DMS53 treated with DMSO at 0.1 percent for 48 hours (cell line): ENCODE measurements around the gene HGF.
A peak's percentile ranks its signal among the peaks of the same experiment; 100 is the strongest.

Source experiments
- DNase-seq: peaks from one replicate; lab custom pipeline; 2025; ENCODE audit not compliant: unreplicated experiment; lab: John Stamatoyannopoulos, UW

HGF gene

DNA sequence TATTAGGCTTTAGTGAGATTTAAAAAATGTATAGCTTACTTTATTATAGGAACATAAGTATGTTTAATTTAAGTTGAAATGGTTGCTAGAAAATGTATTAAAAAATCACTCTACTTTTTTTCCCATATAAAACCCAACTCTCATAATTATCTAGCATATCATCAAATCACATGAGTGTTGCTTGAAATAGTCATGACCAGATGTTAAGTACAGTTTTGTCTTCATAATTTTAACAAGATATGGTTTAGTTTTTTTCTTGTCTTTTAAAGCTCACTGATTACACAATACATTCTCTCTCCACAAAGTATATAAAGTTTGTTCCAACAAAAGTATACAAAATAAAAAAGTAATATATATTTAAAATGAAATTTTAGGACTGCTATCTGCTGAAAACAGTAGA is 82.8 kb downstream of the HGF start:
- no peak for DNase-seq

GRCh38 chr7:81685270-81685868 is 84.5 kb downstream of the HGF start:
- no peak for DNase-seq

- peak; percentile 99 for DNase-seq
Measured at GRCh38 chr7:81684514-81685269, 85.2 kb downstream of the HGF start.

DNA sequence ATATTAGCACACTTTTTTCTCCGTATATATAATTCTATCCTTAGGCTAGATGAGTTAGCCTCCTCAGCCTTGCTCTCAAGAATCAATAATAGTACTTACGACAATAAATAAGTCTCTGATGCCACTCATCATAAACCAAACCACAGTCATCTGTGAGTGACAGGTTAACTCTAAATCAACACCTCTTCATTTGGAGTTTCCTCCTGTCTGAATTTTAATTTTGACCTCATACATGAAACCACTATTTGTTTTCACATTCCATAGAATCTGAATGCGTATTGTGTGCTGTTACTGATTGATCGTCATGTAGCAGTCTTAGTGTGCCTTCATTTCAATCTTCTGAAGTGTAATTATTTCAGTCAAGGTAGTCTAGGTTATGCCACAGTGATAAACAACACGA is 85.8 kb downstream of the HGF start:
- DNase-seq = no peak

DNA sequence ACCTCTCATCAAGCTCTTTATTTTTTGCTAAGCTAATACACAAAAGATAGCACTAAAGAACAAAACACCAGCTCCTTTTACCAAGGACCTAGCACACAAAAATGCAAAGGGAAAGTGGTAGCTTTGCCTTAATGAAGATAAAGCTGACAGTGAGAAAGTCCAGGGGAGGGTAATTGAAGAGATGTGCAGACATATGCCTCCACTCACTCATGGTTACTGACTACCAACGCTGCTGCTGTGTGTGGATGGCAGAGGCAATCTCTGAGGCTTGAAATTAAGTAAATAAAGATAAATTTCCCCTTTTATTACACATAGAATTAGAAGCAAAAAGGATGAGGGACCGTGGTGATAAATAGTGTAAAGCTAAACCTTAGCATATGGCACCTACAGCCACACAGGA is 87.0 kb downstream of the HGF start:
- no peak for DNase-seq

- DNase-seq = no peak
Measured at GRCh38 chr7:81680120-81680519, 89.7 kb downstream of the HGF start.

GRCh38 chr7:81676813-81677212 is 93.0 kb downstream of the HGF start:
- peak; percentile 86 for DNase-seq

GRCh38 chr7:81676105-81676811 is 93.6 kb downstream of the HGF start:
- DNase-seq = no peak

DNA sequence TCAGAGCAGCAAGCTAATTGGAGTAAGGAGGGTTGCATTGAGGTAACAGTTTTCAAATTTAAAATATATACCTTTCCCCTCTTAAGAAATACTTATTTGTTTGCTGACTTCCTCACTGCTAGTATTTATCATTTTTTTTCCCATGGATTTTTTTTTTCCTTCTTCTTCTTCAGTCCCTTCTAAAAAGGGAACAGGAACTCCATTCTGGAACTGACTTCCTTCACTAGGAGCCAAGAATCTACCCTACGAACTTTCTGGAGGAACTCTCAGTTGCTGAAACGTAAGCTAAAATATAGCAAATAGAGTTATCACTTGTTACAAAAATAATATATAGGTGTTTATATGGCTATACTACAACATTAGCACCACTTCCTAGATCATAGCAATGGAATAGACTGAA is 95.4 kb downstream of the HGF start:
- DNase-seq = no peak

DNA sequence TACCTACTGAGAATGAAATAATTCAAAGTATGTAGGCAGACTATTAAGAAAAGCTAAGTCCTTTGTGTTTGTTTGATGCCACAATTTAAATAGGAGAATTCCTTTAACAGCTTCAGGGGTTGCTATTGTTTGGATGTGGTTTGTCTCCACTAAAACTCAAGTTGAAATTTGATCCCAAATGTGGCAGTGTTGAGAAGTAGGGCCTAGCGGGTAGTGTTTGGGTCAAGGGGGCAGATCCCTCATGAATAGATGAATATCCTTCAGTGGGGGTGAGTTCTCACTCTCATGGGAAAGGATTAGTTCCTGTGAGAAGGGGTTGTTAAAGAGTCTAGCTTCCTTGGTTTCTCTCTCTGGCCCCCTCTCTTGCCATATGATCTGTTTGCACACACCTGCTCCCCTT is 97.0 kb downstream of the HGF start:
- no peak for DNase-seq

DNA sequence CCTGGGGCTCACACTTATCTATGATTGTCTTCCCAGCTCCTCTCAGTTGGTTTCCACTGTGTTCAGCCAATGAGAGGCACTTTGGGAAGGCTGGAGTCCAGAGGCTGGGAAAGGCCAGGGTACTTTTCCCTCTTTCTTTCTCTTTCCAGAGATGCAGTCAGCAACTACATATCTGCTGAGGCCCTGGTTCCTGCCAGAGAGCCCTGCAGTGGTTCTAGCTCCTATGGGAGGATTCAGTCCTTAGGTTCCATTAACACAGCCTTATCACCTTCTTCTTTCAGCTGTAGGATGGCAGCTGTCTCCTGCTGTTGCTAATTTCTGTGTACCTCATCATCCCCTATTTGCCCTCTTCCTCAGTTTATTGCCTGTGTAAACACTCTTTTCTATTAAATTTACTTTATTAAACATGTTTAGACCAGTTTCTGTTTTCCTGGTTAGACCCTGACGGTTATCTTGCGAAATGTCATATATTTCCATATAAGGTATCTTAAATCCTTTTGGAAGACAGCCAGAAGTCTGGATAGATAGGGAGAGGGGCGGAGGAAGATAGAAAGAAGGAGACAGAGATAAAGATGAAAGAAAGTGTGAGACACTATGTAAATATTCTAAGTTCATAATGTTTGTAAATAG is 100.3 kb downstream of the HGF start:
- DNase-seq = peak; percentile 86

DNA sequence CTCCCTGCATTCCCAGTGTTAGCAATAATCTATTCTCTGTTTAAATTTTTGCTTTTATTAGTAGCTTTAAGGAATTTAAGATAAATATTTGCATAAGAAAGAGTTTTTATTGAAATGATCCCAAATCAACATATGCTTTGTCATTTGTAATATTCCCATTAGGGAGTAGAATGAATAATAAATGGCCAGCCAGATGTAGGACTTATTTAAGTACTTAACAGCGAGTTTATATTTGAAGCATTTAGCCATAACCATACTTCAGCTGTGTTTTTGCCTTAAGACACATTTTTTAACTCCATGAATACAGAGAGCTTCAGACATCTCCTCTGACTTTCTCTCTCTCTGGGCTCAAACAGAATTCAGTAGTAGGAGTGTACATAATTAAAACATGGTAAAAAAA is 103.6 kb downstream of the HGF start:
- DNase-seq = no peak

GRCh38 chr7:81665236-81665635 is 104.6 kb downstream of the HGF start:
- DNase-seq = no peak

DNA sequence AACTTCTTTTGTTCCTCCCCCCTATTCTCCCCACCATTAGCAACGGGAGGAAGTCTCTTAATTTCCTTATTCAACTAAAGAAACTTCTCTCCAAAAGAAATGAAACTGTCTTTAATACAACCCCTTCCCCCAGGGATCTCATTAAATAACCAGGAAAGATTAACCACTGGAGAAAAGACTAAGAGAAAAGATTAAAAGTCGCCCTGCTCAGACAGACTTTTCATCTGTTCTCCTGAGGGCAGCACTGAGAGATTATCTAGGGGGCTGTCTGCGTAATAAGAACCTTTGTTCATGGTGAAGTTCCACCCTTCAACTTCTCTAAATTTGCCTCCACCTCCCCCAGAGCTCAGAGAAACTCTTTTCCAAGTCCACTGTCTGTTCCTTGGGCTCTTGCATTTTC is 105.5 kb downstream of the HGF start:
- DNase-seq = no peak

DNA sequence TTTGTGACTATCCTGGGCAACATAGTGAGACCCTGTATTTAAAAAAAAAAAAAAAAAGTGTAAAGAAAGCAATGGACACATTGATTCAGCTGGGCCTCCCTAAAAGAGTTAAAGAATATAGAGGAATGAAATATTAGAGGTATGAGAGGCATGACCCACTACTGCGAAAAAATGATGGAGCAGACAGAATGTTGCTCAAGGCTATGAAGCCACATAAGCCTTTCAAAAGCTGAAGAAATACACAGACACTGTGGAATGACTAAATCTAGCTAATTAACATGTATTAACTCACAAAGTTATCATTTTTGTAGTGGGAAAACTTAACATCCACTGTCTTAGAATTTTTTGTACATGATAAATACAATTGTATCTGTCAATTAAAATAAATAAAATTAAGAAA is 107.3 kb downstream of the HGF start:
- no peak for DNase-seq

DNA sequence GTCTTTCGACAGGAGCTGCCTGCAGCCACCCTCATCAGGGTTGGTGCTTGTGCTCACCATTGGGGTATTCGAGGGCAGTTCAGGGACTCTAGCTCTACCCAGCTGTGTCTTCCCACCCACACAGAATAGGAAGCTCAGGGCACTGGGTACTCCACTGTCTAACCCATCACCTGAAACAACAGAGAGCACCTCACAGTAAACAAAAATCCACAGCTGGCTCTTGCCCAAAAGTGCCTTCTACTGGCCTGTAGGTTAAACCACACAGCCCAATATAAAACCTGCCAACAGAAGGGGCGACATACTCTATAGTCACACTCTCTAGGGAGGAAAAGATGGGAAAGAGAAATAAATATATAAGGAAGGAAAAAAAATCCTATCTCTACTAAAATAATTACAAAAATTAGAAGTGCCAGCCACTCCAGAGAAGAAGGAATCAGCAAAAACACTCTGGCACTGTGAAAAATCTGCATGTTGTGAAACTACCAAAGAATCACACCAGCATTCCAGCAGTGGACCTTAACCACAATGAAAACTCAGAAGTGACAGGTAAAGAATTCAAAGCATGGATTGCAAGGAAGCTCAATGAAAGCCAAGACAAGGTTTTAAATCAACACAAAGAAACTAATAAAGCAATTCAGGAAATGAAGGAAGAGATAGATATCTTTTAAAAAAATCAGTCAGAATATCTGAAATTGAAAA is 110.0 kb downstream of the HGF start:
- no peak for DNase-seq

- no peak for DNase-seq
Measured at GRCh38 chr7:81657551-81657950, 112.3 kb downstream of the HGF start.

DNA sequence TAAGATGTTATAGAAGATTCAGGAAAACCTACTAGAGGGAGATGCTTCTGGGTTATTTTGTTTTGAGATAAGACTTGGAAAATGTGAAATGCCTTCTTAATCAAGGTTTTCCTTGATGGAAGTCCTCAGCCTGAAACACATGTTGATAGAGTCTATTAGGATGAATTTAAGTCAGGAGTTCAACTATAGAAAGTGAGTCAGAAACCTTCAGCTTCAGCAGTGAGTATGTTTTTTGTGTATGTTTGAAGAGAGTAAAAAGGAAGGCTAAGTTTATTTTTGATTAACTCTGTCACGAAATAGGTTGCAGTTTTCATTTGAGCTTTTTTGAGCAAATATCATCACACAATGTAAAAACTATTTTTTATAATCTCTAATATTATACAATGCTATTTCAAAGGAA is 114.6 kb downstream of the HGF start:
- no peak for DNase-seq

DNA sequence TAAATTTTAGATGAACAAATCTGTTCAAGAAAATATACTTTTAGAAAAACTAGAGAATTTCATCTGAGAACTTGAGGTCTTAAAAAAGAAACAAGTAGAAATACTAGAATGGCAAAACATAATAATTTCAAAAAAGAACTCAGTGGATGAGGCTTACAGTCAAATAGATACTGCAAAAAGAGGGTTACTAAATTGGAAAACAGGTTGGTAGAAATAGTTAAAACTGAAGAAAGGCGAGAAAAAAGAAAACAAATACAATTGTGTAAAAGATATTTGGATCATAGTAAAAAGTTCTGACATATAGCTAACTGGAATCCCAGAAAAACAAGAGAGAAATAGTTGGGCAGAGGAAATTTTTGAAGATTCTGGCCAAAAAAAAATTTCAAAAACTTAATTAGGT is 117.6 kb downstream of the HGF start:
- no peak for DNase-seq
